K562 (cell line): ENCODE data around the gene COX19. TPM values are rescaled to one million over a fixed set of nuclear protein-coding genes. Genes with fewer than 3 reads are reported as not detected.

Experiments used
- ATAC-seq: fragments of 200-7000 bp; cut with Tn5 transposase; 3 replicates; pipeline ENCODE4 v1.9.1; 2020; ENCODE audit warnings: moderate library complexity
- BruUV-seq: library from RNA; stranded (reverse); fragments of 400-500 nt; replicated peaks from 2 replicates; lab custom pipeline; 2021; lab: Mats Ljungman, UMichigan
- CTCF ChIA-PET: fragments of 300-600 bp; formaldehyde crosslinking; extraction: SDS; loops from one replicate; lab custom pipeline; 2021; ENCODE audit warnings: low intra/inter-chr PET ratio; lab: Yijun Ruan, JAX
- POLR2A ChIA-PET: fragments of 300-600, 350-650 bp; sonication (Branson Sonifier 250); formaldehyde crosslinking; extraction: SDS; loops from one replicate; lab custom pipeline; 2021; ENCODE audit warnings: antibody characterized with exemption, inconsistent platforms; lab: Yijun Ruan, JAX
- DNase-seq, 4 experiments: peaks; one replicate each; pipeline versions ENCODE4 v3.0.0 to v3.0.0-alpha.2; 2011 to 2018; ENCODE audit warnings: low spot score in 3 of 4, mixed read lengths in 3 of 4; ENCODE audit errors: extremely low read depth in 1 of 4
- FAIRE-seq: peaks from 2 replicates; lab custom pipeline; 2011; peaks lifted over from hg19 to GRCh38; lab: Jason Lieb, UNC
- H2AFZ ChIP-seq: 2 replicates; pipeline ENCODE4 v1.6.0; 2011; ENCODE audit warnings: low read depth, low read length, control low read depth, inconsistent platforms
- H3K27ac ChIP-seq: fragments of 200-600 bp; 3 replicates; pipeline ENCODE4 v1.8.0; 2011; ENCODE audit warnings: low read depth, mild to moderate bottlenecking, control low read depth, inconsistent platforms, low read length, moderate library complexity, mixed read lengths; ENCODE audit errors: extremely low read depth
- H3K27me3 ChIP-seq, 2 experiments: fragments of 300-600 bp in 1 of 2; 2 replicates in 1 of 2; 3 replicates in 1 of 2; pipeline versions ENCODE4 v1.6.0 to v1.8.0; 2011; ENCODE audit warnings: inconsistent platforms in 2 of 2, low read length in 2 of 2, mild to moderate bottlenecking in 1 of 2, mixed read lengths in 1 of 2, moderate library complexity in 1 of 2; ENCODE audit not compliant: control insufficient read depth in 2 of 2, insufficient read depth in 2 of 2
- H3K36me3 ChIP-seq: fragments of 300-600 bp; 3 replicates; pipeline ENCODE4 v1.8.0; 2011; ENCODE audit warnings: mild to moderate bottlenecking, low read length, inconsistent platforms; ENCODE audit not compliant: control insufficient read depth, insufficient read depth
- H3K4me1 ChIP-seq, 2 experiments: fragments of 200-600 bp in 1 of 2; replicated peaks in 1 of 2; 2 replicates in 1 of 2; 3 replicates in 1 of 2; pipeline versions ENCODE4 v1.5.1 to v1.8.0; 2011; ENCODE audit warnings: inconsistent platforms in 2 of 2, low read length in 2 of 2, mild to moderate bottlenecking in 1 of 2, mixed read lengths in 1 of 2, moderate library complexity in 1 of 2; ENCODE audit not compliant: control insufficient read depth in 2 of 2, insufficient read depth in 2 of 2
- H3K4me2 ChIP-seq: 2 replicates; pipeline ENCODE4 v1.6.1; 2011; ENCODE audit warnings: low read length, control low read depth, inconsistent platforms, mixed read lengths; ENCODE audit not compliant: insufficient read depth
- H3K4me3 ChIP-seq: fragments of 200-600 bp; sonication (generic), shearing (Covaris generic); 2 replicates; pipeline ENCODE4 v1.5.1; 2016; ENCODE audit warnings: control low read depth, inconsistent platforms
- H3K79me2 ChIP-seq: fragments of 200-600 bp; 3 replicates; pipeline ENCODE4 v1.8.0; 2011; ENCODE audit warnings: low read length, inconsistent platforms; ENCODE audit not compliant: control insufficient read depth, insufficient read depth
- H3K9ac ChIP-seq, 2 experiments: 2 replicates each; pipeline versions ENCODE4 v1.6.0 to v1.6.1; 2011; ENCODE audit warnings: low read depth in 2 of 2, low read length in 2 of 2, control low read depth in 1 of 2, inconsistent platforms in 1 of 2, mild to moderate bottlenecking in 1 of 2, mixed read lengths in 1 of 2; ENCODE audit not compliant: insufficient read depth in 1 of 2
- H3K9me1 ChIP-seq: one replicate; pipeline ENCODE4 v1.6.0; 2011; ENCODE audit warnings: inconsistent platforms, mild to moderate bottlenecking, low read length, moderate library complexity; ENCODE audit not compliant: control insufficient read depth, insufficient read depth
- H3K9me3 ChIP-seq: replicated peaks from 2 replicates; pipeline ENCODE4 v1.5.1; 2011; ENCODE audit warnings: low read depth, low read length, inconsistent platforms; ENCODE audit not compliant: control insufficient read depth, insufficient read depth
- H4K20me1 ChIP-seq: replicated peaks from 2 replicates; pipeline ENCODE4 v1.6.1; 2011; ENCODE audit warnings: low read length, inconsistent platforms, mixed read lengths; ENCODE audit not compliant: control insufficient read depth, insufficient read depth
- E2F6 ChIP-seq, 2 experiments: IDR thresholded peaks; 2 replicates each; pipeline ENCODE4 v1.6.1; 2011; ENCODE audit warnings: borderline replicate concordance in 1 of 2, control low read depth in 1 of 2, low read depth in 1 of 2, low read length in 1 of 2, mild to moderate bottlenecking in 1 of 2, mixed read lengths in 1 of 2, moderate library complexity in 1 of 2; ENCODE audit not compliant: insufficient read depth in 1 of 2, insufficient read length in 1 of 2, poor library complexity in 1 of 2, severe bottlenecking in 1 of 2; ENCODE audit errors: extremely low read depth in 1 of 2
- GABPB2 ChIP-seq: fragments of 250-450 bp; sonication (Bioruptor Pico); conservative IDR thresholded peaks from 2 replicates; pipeline ENCODE4 v1.5.1; 2021; ENCODE audit warnings: mild to moderate bottlenecking
- GTF2B ChIP-seq: IDR thresholded peaks from 2 replicates; pipeline ENCODE4 v1.6.1; 2011; ENCODE audit not compliant: insufficient read length; ENCODE audit errors: extremely low read depth
- HIVEP1 ChIP-seq: fragments of 250-450 bp; sonication (Bioruptor Pico); IDR thresholded peaks from 2 replicates; pipeline ENCODE4 v1.4.0; 2020; ENCODE audit warnings: mild to moderate bottlenecking
- KDM5B ChIP-seq: fragments of 200-600 bp; sonication (generic); IDR thresholded peaks from 2 replicates; pipeline ENCODE4 v1.6.1; 2012; ENCODE audit warnings: low read depth, mild to moderate bottlenecking, moderate library complexity, low read length, control low read depth, inconsistent platforms; ENCODE audit not compliant: insufficient replicate concordance
- RCOR1 ChIP-seq, 2 experiments: IDR thresholded peaks; 2 replicates each; pipeline ENCODE4 v1.6.1; 2012; ENCODE audit warnings: low read depth in 2 of 2, low read length in 2 of 2, borderline replicate concordance in 1 of 2, improper control_type of control experiment in 1 of 2
- ZC3H11A ChIP-seq: IDR thresholded peaks from 2 replicates; pipeline ENCODE4 v1.6.1; 2012; ENCODE audit warnings: low read depth, low read length, improper control_type of control experiment
- WGBS: fragments of 100-300 bp; shearing (Covaris generic); methylation state at CpG from one replicate; pipeline ENCODE4 v1.1.6; 2016; ENCODE audit warnings: low coverage, mixed read lengths; ENCODE audit not compliant: insufficient coverage; ENCODE audit errors: missing lambda C conversion rate; 5-methylcytosine and 5-hydroxymethylcytosine counted together
- in situ Hi-C: fragments of 300-500 bp; cut with MboI; formaldehyde crosslinking; loops from 4 replicates; pipeline ENCODE4 v1.15.0; 2018; ENCODE audit warnings: inconsistent platforms, mixed read lengths
- intact Hi-C: fragments of 100-400 bp; cut with micrococcal nuclease; formaldehyde crosslinking; loops from 2 replicates; pipeline ENCODE4 v1.14.2; 2022
- polyA plus RNA-seq, 8 experiments: library from polyadenylated mRNA; depleted of rRNA in 4 of 8; stranded (reverse) in 5 of 8; unstranded in 3 of 8; fragments of >200 nt; fragmentation: Nextera tagmentation in 2 of 8; fragmentation: Illumina TruSeq in 1 of 8; extraction: Ambion mirVana in 2 of 8; extraction: Trizol in 1 of 8; gene quantifications; 2 replicates each; pipeline versions ENCODE4 v1.2.1 to v1.2.3, GENCODE V29; 2011 to 2014; ENCODE audit warnings: inconsistent platforms in 1 of 8, missing spikeins in 1 of 8
- total RNA-seq, 7 experiments: library from RNA; depleted of rRNA in 6 of 7; stranded (reverse); fragments of >200 nt in 6 of 7; fragmentation: Illumina TruSeq in 2 of 7; extraction: Trizol in 2 of 7; gene quantifications; 2 replicates each; pipeline versions ENCODE4 v1.2.1 to v1.2.3, GENCODE V29; 2011 to 2021; ENCODE audit warnings: low replicate concordance in 1 of 7
- TF ChIP-seq, protein P1 (sequence below): sonication (generic); formaldehyde crosslinking; IDR thresholded peaks from 2 replicates; pipeline ENCODE4 v1.8.0; 2022; ENCODE audit warnings: mild to moderate bottlenecking, low read depth, missing genetic modification reagents
- TF ChIP-seq, protein P2 (sequence below): fragments of 250-450 bp; sonication (Bioruptor Pico); IDR thresholded peaks from 2 replicates; pipeline ENCODE4 v1.4.0; 2020; ENCODE audit warnings: mild to moderate bottlenecking, moderate library complexity
- TF ChIP-seq, protein P3 (sequence below): fragments of 250-450 bp; sonication (Bioruptor Pico); IDR thresholded peaks from 2 replicates; pipeline ENCODE4 v1.8.0; 2022; ENCODE audit warnings: inconsistent platforms

COX19 gene
- total and polyA plus RNA-seq, 9 of the 15 experiments (the other 6 are each of a cell fraction or from before 2014, with no cell fraction given) = 5.2 to 10.5 (median 7.9) TPM

- TF ChIP-seq, protein P1, sequence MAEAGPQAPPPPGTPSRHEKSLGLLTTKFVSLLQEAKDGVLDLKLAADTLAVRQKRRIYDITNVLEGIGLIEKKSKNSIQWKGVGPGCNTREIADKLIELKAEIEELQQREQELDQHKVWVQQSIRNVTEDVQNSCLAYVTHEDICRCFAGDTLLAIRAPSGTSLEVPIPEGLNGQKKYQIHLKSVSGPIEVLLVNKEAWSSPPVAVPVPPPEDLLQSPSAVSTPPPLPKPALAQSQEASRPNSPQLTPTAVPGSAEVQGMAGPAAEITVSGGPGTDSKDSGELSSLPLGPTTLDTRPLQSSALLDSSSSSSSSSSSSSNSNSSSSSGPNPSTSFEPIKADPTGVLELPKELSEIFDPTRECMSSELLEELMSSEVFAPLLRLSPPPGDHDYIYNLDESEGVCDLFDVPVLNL (CRISPR knock-in tag) = no peak
- TF ChIP-seq E2F6 (IDR thresholded peaks at IDR 0.05; ENCODE audit: borderline replicate concordance in 1 of 2, extremely low read depth in 1 of 2, insufficient read depth in 1 of 2, insufficient read length in 1 of 2, low read depth in 1 of 2, low read length in 1 of 2, poor library complexity in 1 of 2, severe bottlenecking in 1 of 2) = peak in 1 of 2 experiments; percentile 33
Measured at GRCh38 chr7:988426-988911, 13.1 kb upstream of the COX19 start (continued).

GRCh38 chr7:987909-988308 is 12.6 kb upstream of the COX19 start:
- BruUV-seq = no TSS peak
- no peak for TF ChIP-seq KDM5B
- no peak for TF ChIP-seq GABPB2 (CRISPR knock-in tag)
- TF ChIP-seq, protein P2, sequence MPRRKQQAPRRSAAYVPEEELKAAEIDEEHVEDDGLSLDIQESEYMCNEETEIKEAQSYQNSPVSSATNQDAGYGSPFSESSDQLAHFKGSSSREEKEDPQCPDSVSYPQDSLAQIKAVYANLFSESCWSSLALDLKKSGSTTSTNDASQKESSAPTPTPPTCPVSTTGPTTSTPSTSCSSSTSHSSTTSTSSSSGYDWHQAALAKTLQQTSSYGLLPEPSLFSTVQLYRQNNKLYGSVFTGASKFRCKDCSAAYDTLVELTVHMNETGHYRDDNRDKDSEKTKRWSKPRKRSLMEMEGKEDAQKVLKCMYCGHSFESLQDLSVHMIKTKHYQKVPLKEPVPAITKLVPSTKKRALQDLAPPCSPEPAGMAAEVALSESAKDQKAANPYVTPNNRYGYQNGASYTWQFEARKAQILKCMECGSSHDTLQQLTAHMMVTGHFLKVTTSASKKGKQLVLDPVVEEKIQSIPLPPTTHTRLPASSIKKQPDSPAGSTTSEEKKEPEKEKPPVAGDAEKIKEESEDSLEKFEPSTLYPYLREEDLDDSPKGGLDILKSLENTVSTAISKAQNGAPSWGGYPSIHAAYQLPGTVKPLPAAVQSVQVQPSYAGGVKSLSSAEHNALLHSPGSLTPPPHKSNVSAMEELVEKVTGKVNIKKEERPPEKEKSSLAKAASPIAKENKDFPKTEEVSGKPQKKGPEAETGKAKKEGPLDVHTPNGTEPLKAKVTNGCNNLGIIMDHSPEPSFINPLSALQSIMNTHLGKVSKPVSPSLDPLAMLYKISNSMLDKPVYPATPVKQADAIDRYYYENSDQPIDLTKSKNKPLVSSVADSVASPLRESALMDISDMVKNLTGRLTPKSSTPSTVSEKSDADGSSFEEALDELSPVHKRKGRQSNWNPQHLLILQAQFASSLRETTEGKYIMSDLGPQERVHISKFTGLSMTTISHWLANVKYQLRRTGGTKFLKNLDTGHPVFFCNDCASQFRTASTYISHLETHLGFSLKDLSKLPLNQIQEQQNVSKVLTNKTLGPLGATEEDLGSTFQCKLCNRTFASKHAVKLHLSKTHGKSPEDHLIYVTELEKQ (CRISPR knock-in tag) = no peak
- TF ChIP-seq, protein P3, sequence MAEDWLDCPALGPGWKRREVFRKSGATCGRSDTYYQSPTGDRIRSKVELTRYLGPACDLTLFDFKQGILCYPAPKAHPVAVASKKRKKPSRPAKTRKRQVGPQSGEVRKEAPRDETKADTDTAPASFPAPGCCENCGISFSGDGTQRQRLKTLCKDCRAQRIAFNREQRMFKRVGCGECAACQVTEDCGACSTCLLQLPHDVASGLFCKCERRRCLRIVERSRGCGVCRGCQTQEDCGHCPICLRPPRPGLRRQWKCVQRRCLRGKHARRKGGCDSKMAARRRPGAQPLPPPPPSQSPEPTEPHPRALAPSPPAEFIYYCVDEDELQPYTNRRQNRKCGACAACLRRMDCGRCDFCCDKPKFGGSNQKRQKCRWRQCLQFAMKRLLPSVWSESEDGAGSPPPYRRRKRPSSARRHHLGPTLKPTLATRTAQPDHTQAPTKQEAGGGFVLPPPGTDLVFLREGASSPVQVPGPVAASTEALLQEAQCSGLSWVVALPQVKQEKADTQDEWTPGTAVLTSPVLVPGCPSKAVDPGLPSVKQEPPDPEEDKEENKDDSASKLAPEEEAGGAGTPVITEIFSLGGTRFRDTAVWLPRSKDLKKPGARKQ (CRISPR knock-in tag) = no peak
- no peak for TF ChIP-seq HIVEP1 (CRISPR knock-in tag)
- TF ChIP-seq GTF2B = no peak
- TF ChIP-seq ZC3H11A = no peak
- no peak for TF ChIP-seq RCOR1 (IDR thresholded peaks at IDR 0.05; ENCODE audit: borderline replicate concordance in 1 of 2, low read depth in 2 of 2, low read length in 2 of 2)

More at GRCh38 chr7:987909-988308, 12.6 kb upstream of the COX19 start:
- POLR2A ChIA-PET = interaction anchor here (1.1 kb wide), 1 partner anchor 10 kb away, joined by 4 read pairs; no protein-coding TSS in a partner anchor
- Histone ChIP-seq H3K79me2 (no peaks in the 10 kb centered on the region), H3K27me3 (peaks cover 5 to 21% of the 10 kb centered on the region in 2 experiments; a peak in 4 of 5 replicates), H3K4me3 (no peak overlapping the region), H3K4me1 (peaks cover 0 to 81% of the 10 kb centered on the region in 2 experiments; a peak in 2 of 5 replicates), H2AFZ (peak overlapping the region; percentile 51; the same call in 1 of the 2 replicates), H4K20me1 (no peaks in the 10 kb centered on the region), H3K4me2 (no peak overlapping the region), H3K9me1 (peaks cover 2% of the 10 kb centered on the region), H3K36me3 (no peaks in the 10 kb centered on the region), H3K9me3 (no peaks in the 10 kb centered on the region), H3K9ac (peak overlapping the region in 1 of 2 experiments; percentile 71; a peak in 1 of 4 replicates), H3K27ac (no peak overlapping the region)
- no peak for DNase-seq
- in situ Hi-C loops (loop anchor here (25.0 kb wide), 1 partner anchor 174 kb away; the partner anchor contains the start of gene ZFAND2A), intact Hi-C loops (no loop called here)
- no peak for ATAC-seq
- 19% methylated on average over 3 of the region's 6 CpGs for WGBS
- FAIRE-seq = no peak
- CTCF ChIA-PET = interaction anchor here (0.7 kb wide), 1 partner anchor 192 kb away, joined by 3 read pairs; no protein-coding TSS in a partner anchor
